NCI-H460 (cell line): Measurements from ENCODE around the gene LUZP1. TPM values are rescaled to one million over a fixed set of nuclear protein-coding genes. Genes with fewer than 3 reads are reported as not detected.

Source experiments
- DNase-seq: peaks from one replicate; pipeline ENCODE4 v3.0.0-alpha.2; 2016; ENCODE audit warnings: low read depth; ENCODE audit errors: extremely low read depth
- small RNA-seq, 2 experiments: library from RNA; depleted of rRNA; stranded (forward); fragments of <200 nt; gene quantifications; one replicate each; pipeline ENCODE3, GENCODE V24; 2014
- total RNA-seq: library from RNA; depleted of rRNA; stranded (reverse); fragments of >200 nt; shearing (Covaris generic); gene quantifications from 2 replicates; pipeline ENCODE4 v1.2.3, GENCODE V29; 2014; rRNA removed

The LUZP1 gene
- total RNA-seq, 1 experiment from 2014 or later: 11.7 TPM

- no peak for DNase-seq
Observed at GRCh38 chr1:23037081-23037740, 131.4 kb downstream of the LUZP1 start.

- DNase-seq: peak; percentile 13
Observed at GRCh38 chr1:23035823-23036452, 132.7 kb downstream of the LUZP1 start.

Small RNAs within 50 kb of the gene (small RNA-seq; reads per million reads assigned to genes)
- 0 reads per million in 2 experiments for gene MIR3115
- 0 reads per million in 2 experiments for gene MIR4419A
- 0 reads per million in 2 experiments for gene RNU6-135P
- gene RNU6-514P: 0 reads per million in 2 experiments

Other genes with a start within 250 kb of the LUZP1 start
- not detected in 2 replicates for gene LACTBL1, start 196.0 kb downstream of the LUZP1 start, total RNA-seq
- not detected in 2 replicates for gene TEX46, start 153.0 kb downstream of the LUZP1 start, total RNA-seq
- 81.3 and 87.2 TPM in 2 replicates for gene KDM1A, start 149.4 kb downstream of the LUZP1 start, total RNA-seq
- 3.6 and 3.7 TPM in 2 replicates for gene HTR1D, start 48.6 kb upstream of the LUZP1 start, total RNA-seq
- 115 and 128 TPM in 2 replicates for gene HNRNPR, start 175.4 kb upstream of the LUZP1 start, total RNA-seq
- 5.5 and 5.9 TPM in 2 replicates for gene ZNF436, start 201.0 kb upstream of the LUZP1 start, total RNA-seq